Peyer's patch (tissue), 4 donors: ENCODE results near the gene MIER2. TPM values are rescaled to one million over a fixed set of nuclear protein-coding genes. Genes with fewer than 3 reads are reported as not detected.

Experiments used
- DNase-seq, 3 donors: peaks; one replicate each; pipeline ENCODE4 v3.0.0-alpha.2; 2017 to 2019
- H3K27ac ChIP-seq, 4 donors: fragments of 200-600 bp; sonication (generic); one replicate each; pipeline ENCODE4 v1.5.1; 2016 to 2019
- H3K27me3 ChIP-seq, 2 donors: fragments of 200-600 bp; sonication (generic); one replicate each; pipeline ENCODE4 v1.5.1; 2019
- H3K36me3 ChIP-seq, 3 donors: fragments of 200-600 bp; sonication (generic); one replicate each; pipeline ENCODE4 v1.5.1; 2016 to 2019
- H3K4me1 ChIP-seq, 4 donors: fragments of 200-600 bp; sonication (generic); one replicate each; pipeline ENCODE4 v1.5.1; 2016 to 2019
- H3K4me3 ChIP-seq, 4 donors: fragments of 200-600 bp; sonication (generic); 1 replicate in 3 of 4; 2 replicates in 1 of 4; pipeline ENCODE4 v1.5.1; 2016 to 2019; ENCODE audit warnings: mild to moderate bottlenecking in 1 of 4
- H3K9me3 ChIP-seq, 4 donors: fragments of 200-600 bp; sonication (generic); one replicate each; pipeline ENCODE4 v1.5.1; 2016 to 2019; ENCODE audit warnings: mild to moderate bottlenecking in 1 of 4
- CTCF ChIP-seq, 6 experiments: fragments of 450-650 bp in 4 of 6; fragments of 200-600 bp in 2 of 6; sonication (generic) in 1 of 6; IDR thresholded peaks; one replicate each; pipeline ENCODE4 v1.5.1; 2017 to 2019; ENCODE audit warnings: antibody characterized with exemption in 6 of 6, mild to moderate bottlenecking in 3 of 6, moderate library complexity in 1 of 6
- POLR2A ChIP-seq, 2 donors: fragments of 450-650 bp; IDR thresholded peaks; one replicate each; pipeline ENCODE4 v1.5.1; 2017; ENCODE audit warnings: antibody characterized with exemption in 2 of 2, mild to moderate bottlenecking in 2 of 2, moderate library complexity in 2 of 2
- total RNA-seq, 4 donors: library from RNA; depleted of rRNA; stranded (reverse); fragments of >200 nt; gene quantifications; one replicate each; pipeline ENCODE4 v1.1.0, GENCODE V29; 2016

MIER2 gene
- total RNA-seq, 4 donors from 2014 or later = 6.0 to 27.3 (median 20.9) TPM

GRCh38 chr19:322616-323015 lies 22.0 kb downstream of the MIER2 start:
- Histone ChIP-seq H3K27me3 (no peaks in the 10 kb centered on the region), H3K4me1 (no peaks in the 10 kb centered on the region), H3K27ac (no peak overlapping the region), H3K4me3 (no peak overlapping the region), H3K9me3 (no peaks in the 10 kb centered on the region), H3K36me3 (peaks cover 0 to 43% (median 0%) of the 10 kb centered on the region in 3 donors)
- DNase-seq = no peak
- TF ChIP-seq CTCF (IDR thresholded peaks at IDR 0.05) (no peak), POLR2A (IDR thresholded peaks at IDR 0.05) (no peak)

GRCh38 chr19:318509-318774 lies 26.2 kb downstream of the MIER2 start:
- H3K36me3 ChIP-seq = peaks cover 0 to 40% (median 0%) of the 10 kb centered on the region in 3 donors
- H3K4me3 ChIP-seq = no peak overlapping the region
- DNase-seq = no peak
- no peak for TF ChIP-seq POLR2A (IDR thresholded peaks at IDR 0.05)
- no peak for TF ChIP-seq CTCF (IDR thresholded peaks at IDR 0.05)
- no peaks in the 10 kb centered on the region for H3K27me3 ChIP-seq
- H3K4me1 ChIP-seq = no peaks in the 10 kb centered on the region
- H3K9me3 ChIP-seq = no peaks in the 10 kb centered on the region
- no peak overlapping the region for H3K27ac ChIP-seq

GRCh38 chr19:317710-318508 lies 26.7 kb downstream of the MIER2 start:
- Histone ChIP-seq H3K4me3 (no peak overlapping the region), H3K36me3 (peaks cover 0 to 46% (median 0%) of the 10 kb centered on the region in 3 donors), H3K4me1 (no peaks in the 10 kb centered on the region), H3K27me3 (no peaks in the 10 kb centered on the region), H3K27ac (no peak overlapping the region), H3K9me3 (no peaks in the 10 kb centered on the region)
- DNase-seq = no peak
- TF ChIP-seq POLR2A (IDR thresholded peaks at IDR 0.05) (no peak), CTCF (IDR thresholded peaks at IDR 0.05) (no peak)

GRCh38 chr19:315811-316210 lies 28.8 kb downstream of the MIER2 start:
- Histone ChIP-seq H3K36me3 (peaks cover 0 to 51% (median 0%) of the 10 kb centered on the region in 3 donors), H3K27ac (no peak overlapping the region), H3K4me1 (no peaks in the 10 kb centered on the region), H3K27me3 (no peaks in the 10 kb centered on the region), H3K9me3 (no peaks in the 10 kb centered on the region), H3K4me3 (no peak overlapping the region)
- DNase-seq = no peak
- no peak for TF ChIP-seq CTCF (IDR thresholded peaks at IDR 0.05)
- TF ChIP-seq POLR2A (IDR thresholded peaks at IDR 0.05) = no peak

GRCh38 chr19:313988-314815 lies 30.4 kb downstream of the MIER2 start:
- Histone ChIP-seq H3K27me3 (no peaks in the 10 kb centered on the region), H3K9me3 (no peaks in the 10 kb centered on the region), H3K4me1 (no peaks in the 10 kb centered on the region), H3K4me3 (no peak overlapping the region), H3K36me3 (peaks cover 0 to 46% (median 0%) of the 10 kb centered on the region in 3 donors), H3K27ac (no peak overlapping the region)
- no peak for DNase-seq
- TF ChIP-seq CTCF (IDR thresholded peaks at IDR 0.05) = no peak
- no peak for TF ChIP-seq POLR2A (IDR thresholded peaks at IDR 0.05)
